Mammary epithelial cell (primary cell): ENCODE measurements around the gene ATP5MK.

Source experiments
- CTCF ChIP-seq, 2 donors: IDR thresholded peaks in 1 of 2; conservative IDR thresholded peaks in 1 of 2; 2 replicates each; pipeline ENCODE4 v1.5.1; 2011 to 2012; ENCODE audit warnings: inconsistent platforms in 2 of 2, low read length in 2 of 2, mild to moderate bottlenecking in 2 of 2, control low read depth in 1 of 2, low read depth in 1 of 2; ENCODE audit not compliant: insufficient read depth in 1 of 2; ENCODE audit errors: extremely low read depth in 1 of 2
- EZH2 ChIP-seq: IDR thresholded peaks from 2 replicates; pipeline ENCODE4 v1.6.1; 2012; ENCODE audit warnings: low read length, inconsistent platforms, borderline replicate concordance

- TF ChIP-seq CTCF (conservative IDR thresholded peaks at IDR 0.05 in 1 of 2, IDR thresholded peaks at IDR 0.05 in 1 of 2; ENCODE audit: extremely low read depth in 1 of 2, insufficient read depth in 1 of 2, low read depth in 1 of 2, low read length in 2 of 2): no peak
- no peak for TF ChIP-seq EZH2
These were observed 13.5 kb downstream of the ATP5MK start for GRCh38 chr10:103382769-103383168.
